GM18951 (cell line): Measurements from ENCODE around the gene NFATC2.

Experiments
- POLR2A ChIP-seq: IDR thresholded peaks from 4 replicates; pipeline ENCODE4 v1.6.1; 2011; ENCODE audit warnings: mild to moderate bottlenecking; ENCODE audit not compliant: insufficient read length, insufficient read depth; ENCODE audit errors: extremely low read depth
- in situ Hi-C: fragments of 300-500 bp; cut with MboI; formaldehyde crosslinking; loops from one replicate; pipeline ENCODE4 v1.12.0; 2022; ENCODE audit warnings: low sequenced_read_pairs, mixed read lengths, inconsistent platforms; ENCODE audit not compliant: unreplicated experiment

The NFATC2 gene

GRCh38 chr20:51368461-51369211 lies 173.9 kb downstream of the NFATC2 start:
- no peak for TF ChIP-seq POLR2A
- in situ Hi-C loops, result no loop called here

DNA sequence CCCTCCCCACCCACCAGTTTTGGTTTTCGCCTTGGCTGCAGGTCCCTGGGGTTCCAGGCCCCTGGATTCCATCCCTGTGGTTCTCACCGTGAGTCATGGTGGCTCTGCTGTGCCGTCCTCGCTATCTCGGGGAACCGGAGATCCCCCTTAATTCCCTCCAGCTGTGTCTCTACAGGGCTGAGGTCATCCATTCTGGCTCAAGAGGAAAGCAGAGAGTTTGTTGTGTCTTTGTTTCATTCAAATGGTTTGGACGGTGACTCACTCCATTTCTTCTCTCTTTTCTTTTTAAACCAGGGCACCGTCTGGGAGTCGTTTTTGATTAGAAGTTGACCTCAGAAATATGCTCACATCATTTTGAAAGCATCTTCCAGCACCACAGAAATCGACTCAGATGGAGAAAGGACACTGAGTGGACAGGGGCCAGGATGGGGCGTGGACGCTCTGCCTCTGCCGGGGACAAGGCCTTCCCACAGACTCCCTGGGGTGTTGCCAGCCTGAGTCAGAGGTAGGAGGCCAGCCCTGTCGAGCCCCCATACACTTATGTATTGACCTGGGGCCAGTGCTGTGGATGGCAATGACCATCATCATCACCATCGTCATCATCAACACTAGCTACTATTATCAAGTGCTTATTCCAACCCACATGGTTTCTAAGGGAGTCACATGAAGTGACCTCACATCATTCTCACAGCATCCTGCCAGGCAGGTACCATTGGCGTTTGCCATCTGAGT lies 176.2 kb downstream of the NFATC2 start:
- no peak for TF ChIP-seq POLR2A
- in situ Hi-C loops, result no loop called here

- no peak for TF ChIP-seq POLR2A
- in situ Hi-C loops, result no loop called here
Measured at GRCh38 chr20:51365670-51366069, 176.8 kb downstream of the NFATC2 start.

- in situ Hi-C loops, result no loop called here
- no peak for TF ChIP-seq POLR2A
Measured at GRCh38 chr20:51363813-51364212, 178.7 kb downstream of the NFATC2 start.

GRCh38 chr20:51363378-51363777 lies 179.1 kb downstream of the NFATC2 start:
- TF ChIP-seq POLR2A, result no peak
- in situ Hi-C loops, result no loop called here

DNA sequence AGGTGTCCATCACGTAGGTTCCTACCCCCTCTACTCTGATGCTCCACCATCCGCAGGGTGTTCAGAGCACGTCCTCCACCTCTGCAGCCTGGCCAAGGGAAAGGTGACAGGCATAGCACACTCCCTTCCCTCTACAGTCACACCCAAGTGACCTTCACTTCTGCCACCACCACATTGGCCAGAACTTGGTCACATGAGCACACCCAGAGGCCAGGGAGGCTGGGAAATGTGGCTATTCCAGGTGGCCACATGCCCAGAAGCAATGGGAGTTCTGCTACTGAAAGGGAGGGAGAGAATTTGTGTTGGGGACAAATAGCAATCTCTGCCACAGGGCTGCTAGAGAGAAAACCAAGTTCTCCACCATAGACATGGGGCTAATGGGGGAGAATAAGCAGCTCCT lies 180.3 kb downstream of the NFATC2 start:
- no peak for TF ChIP-seq POLR2A

GRCh38 chr20:51361258-51361657 lies 181.3 kb downstream of the NFATC2 start:
- no peak for TF ChIP-seq POLR2A
- in situ Hi-C loops, result no loop called here

More for the DNA sequence above, 180.3 kb downstream of the NFATC2 start:
- in situ Hi-C loops, result no loop called here

DNA sequence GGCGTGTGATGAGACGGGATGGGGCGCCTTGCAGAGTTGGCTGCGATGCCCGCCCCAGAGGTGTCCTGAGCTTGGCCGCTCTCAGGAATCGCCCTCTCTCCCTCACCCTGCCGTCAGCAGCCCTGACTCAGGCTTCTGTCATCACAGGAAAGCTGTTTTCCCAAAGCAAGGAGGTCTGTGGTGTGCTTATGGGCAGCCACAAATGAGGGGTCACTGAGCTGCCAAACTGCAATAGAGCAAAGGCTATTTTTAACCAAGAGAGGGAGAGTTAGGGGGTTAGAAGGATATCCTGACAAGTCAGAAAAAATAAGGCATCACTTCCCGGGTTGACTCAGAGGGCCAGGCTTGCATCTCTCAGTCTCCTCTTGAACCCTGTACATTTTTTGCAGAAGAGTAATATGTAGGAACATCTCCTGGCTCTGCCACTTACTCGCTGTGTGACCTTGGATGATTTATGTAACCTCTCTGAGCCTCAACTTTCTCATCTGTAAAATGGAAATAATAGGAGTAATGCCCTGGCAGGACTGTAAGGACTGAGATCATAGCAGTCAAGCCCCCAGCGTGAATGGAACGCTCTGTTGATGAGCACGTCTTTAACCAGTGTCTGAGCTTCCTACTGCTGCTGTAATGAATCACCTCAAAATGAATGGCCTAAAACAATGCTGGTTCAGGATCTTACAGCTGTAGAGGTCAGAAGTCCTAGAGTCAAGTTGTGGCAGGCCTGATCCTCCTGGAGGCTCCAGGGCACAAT lies 181.9 kb downstream of the NFATC2 start:
- no peak for TF ChIP-seq POLR2A
- in situ Hi-C loops, result no loop called here

DNA sequence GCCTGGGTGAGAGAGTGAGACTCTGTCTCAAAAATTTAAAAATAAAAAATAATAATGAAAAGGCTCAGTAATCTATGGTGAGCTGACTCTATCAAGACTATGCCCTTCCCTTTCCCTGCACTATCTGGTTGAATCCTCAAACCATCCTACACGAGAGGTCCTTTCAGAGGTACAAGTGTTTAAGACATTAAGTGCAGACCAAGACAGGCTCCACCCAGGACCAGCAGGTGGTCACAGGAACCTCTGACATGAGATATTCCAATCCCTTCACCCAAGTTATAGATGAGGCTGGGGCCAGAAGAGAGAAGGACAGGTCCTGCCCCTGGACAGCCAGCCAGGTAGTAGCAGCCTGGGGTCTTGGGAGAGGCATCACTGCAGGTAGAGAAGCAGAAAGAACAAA lies 182.6 kb downstream of the NFATC2 start:
- no peak for TF ChIP-seq POLR2A
- in situ Hi-C loops, result no loop called here

- TF ChIP-seq POLR2A, result no peak
- in situ Hi-C loops, result no loop called here
Measured at GRCh38 chr20:51359401-51359800, 183.1 kb downstream of the NFATC2 start.

GRCh38 chr20:51358032-51358724 lies 184.3 kb downstream of the NFATC2 start:
- no peak for TF ChIP-seq POLR2A
- in situ Hi-C loops, result no loop called here

- in situ Hi-C loops, result no loop called here
- no peak for TF ChIP-seq POLR2A
Measured at GRCh38 chr20:51357543-51357942, 185.0 kb downstream of the NFATC2 start.

GRCh38 chr20:51356871-51357270 lies 185.6 kb downstream of the NFATC2 start:
- no peak for TF ChIP-seq POLR2A
- in situ Hi-C loops, result no loop called here
